Measurements from ENCODE around the gene FAM20C.
"Not testable (repeated sequence)": the region's sequence is repeated elsewhere in the genome, so short reads cannot be mapped to it uniquely, and the experiment has no call there.

The FAM20C gene

DNA sequence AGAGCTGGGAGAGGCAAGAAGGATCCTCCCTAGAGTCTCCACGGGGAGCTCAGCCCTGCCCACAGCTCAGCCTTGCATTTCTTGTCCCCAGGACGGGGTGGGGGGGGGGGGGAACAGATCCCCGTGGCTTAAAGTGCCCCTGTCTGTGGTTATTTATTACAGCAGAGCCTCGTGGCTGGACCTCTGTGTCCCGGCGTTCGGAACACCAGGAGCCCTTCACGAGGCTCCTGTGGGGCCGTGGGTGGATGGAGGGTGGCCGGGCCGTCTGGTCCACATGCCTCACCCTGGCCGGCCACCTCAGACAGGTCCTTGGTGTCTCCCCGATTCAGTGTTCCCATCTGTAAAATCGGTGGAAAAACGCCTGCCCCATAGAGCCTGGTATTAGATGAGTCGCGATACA lies 37.9 kb downstream of the FAM20C start:
- DNase-seq = no peak

DNA sequence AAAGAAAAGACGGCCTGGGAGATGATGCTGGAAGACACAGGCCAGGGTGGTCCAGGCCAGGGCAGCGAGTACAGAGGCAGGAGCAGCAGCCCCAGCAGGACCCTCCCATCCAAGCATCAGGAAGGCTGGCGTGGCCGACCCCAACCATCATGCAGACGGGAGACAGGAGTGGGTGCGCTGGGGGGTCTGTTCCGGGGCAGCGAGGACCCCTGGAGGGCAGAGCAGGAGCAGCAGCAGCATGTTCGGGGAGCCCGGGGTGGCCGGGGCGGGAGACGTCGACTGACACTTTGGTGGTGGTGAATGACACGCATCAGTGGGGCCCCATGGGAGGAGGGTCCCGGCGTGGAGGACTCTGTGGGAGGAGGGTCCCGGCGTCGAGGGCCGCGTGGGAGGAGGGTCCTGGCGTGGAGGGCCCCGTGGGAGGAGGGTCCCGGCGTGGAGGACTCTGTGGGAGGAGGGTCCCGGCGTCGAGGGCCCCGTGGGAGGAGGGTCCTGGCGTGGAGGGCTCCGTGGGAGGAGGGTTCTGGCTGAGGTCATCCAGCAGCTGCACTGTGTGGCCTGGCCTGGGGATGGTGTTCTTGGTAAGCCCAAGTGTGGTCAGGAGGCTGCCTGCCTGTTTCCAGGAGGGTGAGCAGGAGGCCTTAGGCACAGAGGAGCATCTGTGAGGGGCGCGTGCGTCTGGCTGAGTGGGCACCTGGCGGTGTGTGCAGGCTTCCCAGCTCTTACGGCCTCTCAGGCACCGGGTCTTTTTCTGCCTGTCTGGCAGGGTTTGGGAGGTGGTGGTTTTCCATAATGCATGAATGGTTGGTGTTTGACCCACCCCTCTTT lies 38.9 kb downstream of the FAM20C start:
- no peak for DNase-seq

DNA sequence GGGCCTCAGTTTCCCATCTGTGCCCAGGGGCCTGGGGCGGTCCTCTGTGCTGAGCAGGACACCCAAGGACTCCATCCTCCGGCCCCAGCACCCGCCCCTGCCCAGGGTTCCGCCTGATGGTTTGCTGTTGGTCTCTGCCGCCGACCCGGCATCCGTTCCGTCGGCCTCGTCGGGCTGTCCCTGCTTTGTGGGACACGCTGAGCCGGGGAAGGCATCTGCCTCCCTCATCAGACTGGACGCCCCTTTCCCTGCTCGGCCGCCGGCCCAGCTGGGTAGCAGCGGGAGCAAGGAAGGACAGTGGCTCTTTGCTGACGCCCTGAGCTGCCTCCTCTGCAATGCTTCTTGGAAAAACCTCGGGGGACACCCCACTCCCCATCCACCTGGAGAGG lies 39.5 kb downstream of the FAM20C start:
- DNase-seq = no peak

DNA sequence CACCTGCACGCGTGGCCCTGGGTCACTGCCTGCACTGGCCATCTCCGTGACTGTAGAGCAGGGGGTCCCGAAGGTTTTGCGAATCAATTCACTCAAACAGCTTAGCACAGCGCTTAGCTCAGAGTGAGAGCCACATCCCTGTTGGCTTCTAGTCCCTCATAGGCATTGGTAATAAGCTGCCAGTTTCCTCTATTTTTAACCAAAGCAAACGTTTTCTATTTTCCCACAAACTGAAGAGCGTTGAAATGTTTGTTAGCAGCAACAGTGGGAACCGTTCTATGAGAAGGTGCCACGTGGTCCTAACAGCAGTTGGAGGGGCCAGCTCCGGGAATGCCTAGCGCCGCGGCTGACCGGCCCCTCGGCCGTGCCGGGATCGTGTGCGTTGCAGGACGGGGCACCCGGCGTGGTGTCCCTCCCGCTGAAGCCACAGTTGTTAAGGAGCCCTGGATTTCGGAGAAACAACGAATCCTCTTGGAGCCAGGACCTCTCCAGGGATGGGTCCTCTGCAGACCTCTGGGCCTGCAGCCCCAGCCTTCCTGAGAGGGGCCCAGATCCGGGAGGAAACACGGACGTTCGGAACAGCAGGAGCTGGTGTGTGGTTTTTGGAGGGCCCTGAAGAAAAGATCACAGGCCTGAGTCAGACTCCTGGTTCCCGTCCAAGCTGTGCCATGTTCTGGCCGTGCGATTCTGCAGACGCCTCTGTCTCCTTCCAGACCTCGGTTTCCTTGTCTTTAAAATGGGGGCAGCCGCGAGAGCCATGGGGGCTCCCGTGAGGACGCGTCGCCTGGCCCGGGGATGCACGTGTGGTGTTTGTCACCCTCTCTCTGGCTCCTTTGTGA lies 40.3 kb downstream of the FAM20C start:
- no peak for DNase-seq

DNA sequence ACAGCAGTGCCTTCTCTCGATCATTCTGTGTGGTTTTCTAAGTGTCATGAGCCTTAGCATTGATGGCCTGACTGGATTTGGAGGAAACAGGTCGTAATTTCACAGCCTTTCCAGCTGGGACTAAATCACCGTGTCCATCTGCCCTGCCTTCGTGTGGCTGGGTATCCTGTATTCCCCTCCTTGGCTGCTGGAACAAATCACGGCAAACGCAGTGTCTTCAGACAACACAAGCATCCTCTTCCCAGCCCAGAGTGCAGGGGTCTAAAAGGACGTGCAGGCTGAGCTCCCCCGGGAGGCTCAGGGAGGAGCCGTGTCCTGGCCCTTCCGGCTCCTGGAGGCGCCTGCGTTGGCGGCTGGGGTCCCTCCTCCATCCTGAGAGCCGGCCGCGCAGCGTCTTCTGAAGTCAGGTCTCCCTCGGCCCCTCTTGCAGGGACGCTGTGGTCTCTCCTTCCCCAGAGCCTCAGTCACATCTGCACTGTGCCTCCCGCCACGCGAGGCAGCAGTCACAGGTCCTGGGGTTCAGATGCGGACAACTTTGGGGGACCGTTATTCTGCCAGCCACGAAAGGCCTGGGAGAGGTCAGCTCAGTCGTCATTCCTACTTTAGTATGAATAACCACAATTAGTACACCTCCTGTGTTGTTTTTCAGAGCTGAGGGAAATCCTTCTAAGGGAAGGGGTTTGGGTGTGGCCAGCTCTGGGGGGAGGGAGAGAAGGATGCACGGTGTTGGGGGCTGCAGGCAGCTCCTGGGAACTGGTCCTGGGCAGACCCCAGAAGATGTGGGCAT lies 41.1 kb downstream of the FAM20C start:
- DNase-seq = no peak

DNA sequence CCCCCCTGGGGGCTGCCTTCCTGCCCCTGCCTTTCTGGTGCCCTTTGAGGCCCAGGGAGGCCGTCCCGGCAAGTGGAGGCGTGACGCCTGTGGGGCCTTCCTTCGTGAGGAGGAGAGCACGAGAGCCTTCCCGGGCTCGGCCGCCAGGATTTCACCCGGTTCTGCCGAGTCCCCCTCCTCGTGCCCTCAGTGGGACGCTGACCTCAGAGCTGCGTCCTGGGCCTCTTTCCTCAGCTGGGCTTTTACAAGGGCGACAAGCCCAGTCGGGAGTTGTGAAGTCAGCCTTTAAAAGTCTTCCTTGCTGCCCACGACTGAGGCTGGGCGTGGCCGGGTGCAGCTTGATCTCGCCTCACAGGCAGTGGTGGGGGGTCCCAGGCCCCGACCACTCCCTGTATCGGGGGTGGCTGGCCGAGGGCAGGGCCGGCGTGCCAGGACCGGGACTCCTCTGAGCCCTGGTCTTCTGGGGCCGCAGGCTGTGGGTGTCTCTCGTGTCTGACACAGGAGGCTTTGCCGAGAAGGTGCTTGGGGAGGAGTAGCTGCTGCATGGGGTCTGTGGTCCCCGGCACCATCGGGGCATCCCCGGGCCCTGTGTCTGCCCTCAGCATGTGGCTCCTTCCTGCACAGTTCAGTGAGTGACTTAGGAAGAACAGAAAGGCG lies 41.8 kb downstream of the FAM20C start:
- no peak for DNase-seq

DNA sequence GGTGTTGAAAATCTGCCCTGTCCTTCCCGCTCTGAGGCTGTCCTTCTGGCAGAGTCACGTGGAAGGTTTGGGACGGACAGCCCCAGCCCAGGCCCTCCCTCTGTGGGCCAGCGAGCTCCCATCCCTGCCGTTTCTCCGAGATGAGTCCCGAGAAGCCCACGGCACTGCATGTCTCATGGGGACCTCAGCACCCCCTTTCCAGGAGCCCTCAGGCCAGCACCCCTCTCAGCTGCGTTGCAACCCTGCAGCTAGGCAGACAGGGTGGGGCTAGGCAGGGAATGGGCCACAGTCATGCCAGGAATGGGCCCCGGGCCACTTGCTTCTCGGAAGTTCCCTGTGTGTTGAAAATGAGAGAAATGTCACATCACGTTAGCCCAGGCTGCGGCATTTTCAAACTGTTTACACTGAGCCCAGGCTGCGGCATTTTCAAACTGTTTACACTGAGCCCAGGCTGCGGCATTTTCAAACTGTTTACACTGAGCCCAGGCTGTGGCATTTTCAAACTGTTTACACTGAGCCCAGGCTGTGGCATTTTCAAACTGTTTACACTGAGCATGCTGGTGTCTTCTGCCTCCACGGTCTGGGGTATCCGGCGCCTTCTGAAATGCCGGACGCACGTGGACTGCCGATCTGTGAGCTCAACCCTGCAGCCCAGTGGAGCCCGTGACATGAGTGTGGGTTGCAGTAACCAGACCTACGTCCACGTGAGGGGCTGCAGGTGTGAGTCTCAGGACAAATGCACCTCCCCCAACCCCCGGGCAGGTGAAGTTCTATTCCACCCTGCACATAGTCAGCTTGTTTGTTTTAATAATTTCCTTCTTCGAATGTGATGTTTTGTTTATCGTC lies 42.6 kb downstream of the FAM20C start:
- no peak for DNase-seq

DNA sequence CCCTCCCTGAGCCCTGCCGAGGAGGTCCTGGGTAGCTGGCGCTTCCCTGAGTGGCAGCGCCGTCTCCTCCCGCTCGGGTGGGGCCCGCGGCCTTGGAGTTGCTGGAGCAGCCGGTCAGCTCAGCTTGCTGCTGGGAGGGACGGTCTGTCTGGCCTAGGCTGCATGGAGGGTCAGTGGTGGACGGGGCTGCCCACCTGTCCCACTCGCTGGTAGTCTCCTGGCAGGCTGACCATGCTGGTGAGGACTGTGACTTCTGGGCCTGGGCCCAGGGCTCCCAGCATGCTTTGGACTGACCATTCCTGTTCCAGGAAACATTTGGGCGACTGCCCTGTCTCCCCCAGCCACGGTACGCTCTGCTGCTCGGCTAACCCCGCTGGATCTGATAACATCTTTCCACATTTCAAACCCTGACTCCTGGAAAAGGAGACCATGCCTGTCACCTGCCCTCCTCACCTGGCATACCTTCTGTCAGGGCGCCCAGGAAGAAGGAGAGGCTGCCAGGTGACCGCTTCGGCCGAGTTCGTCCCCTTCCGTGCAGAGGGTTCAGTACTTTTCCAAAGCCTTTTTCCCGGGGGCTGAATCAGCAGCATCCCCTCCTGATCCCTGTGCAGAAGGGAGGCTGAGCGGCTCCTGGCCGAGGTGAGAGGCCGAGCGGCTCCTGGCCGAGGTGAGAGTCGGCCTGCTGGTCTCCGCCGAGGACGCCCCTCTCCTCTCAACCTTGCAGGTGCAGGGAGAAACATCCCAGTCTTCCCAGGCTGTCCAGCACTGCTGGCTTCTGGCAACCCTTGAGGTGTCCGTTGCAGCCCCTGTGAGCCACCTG lies 43.4 kb downstream of the FAM20C start:
- no peak for DNase-seq

DNA sequence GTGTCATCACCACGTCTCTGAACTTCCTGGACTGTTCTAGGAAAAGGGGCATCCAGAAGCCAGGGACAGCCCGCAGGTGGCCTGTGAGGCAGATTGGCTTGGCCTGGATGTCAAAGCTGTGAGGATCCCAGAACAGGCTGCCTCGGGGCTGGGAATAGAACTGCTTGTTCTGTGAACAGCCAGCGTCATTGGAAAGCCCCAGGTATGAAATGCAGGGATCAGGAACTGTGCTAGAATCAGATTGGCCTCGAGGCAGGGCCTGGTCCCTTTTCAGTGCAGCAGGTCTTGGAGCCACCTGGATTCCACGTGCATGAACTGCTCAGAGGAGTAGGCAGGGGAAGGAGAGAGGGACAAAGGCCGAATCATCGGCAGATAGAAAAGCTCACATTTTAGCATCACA lies 44.6 kb downstream of the FAM20C start:
- no peak for DNase-seq

DNA sequence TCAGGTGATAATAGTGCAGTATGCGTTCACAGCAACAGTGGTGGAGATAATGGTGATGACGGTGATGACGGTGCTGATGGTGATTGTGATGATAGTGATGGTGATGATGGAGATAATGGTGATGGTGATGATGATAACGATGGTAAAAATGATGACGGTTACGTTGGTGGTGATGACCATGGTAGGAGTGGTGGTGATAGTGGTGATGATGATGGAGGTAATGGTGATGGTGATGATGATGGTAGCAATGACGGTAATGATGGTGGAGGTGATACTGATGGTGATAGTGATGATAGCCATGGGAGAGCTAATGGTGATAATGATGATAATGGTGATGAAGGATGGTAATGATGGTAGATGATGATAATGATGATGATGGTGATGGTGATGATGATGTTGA lies 45.0 kb downstream of the FAM20C start:
- no peak for DNase-seq

DNA sequence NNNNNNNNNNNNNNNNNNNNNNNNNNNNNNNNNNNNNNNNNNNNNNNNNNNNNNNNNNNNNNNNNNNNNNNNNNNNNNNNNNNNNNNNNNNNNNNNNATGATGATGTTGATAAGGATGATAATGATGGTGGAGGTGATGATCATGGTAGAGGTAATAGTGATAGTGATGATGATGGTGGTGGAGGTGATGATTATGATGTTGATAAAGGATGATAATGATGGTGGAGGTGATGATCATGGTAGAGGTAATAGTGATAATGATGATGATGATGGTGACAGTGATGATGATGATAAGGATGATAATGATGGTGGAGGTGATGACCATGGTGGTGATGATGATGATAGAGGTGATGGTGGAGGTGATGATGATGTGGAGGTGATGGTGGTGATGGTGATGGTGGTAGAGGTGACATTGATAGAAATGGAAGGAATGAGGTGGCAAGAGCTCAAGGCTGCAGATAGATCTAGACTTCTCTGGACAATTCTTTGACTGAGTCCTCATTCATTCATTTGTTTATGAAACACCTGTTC lies 47.8 kb downstream of the FAM20C start:
- DNase-seq = no peak

DNA sequence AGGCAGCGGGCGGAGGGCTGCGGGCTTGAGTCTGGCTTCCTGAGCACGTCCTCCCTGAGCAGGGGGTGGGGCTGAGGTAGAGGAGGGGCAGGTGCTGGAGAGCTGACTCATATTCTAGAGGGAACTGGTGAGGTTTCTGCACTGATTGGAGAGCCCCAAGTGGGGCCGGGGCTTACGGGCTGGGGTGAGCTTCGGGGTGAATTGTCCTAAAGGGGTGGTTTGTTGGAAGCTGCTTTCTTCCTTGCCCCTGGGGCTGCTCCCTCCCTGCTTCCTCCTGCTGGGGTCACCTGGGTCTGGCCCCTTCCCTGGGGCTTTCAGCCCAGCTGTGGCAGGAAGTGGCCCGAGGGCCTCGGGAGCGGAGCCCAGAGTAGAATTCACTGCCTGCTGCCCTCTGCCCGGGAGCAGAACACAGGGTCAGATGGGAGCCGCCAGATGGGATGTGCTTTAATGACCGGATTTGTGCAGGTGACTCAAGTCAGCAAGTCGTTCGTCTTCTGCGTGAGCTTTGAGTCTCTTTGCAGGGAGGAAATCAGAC lies 48.6 kb downstream of the FAM20C start:
- peak; percentile 21 for DNase-seq

DNA sequence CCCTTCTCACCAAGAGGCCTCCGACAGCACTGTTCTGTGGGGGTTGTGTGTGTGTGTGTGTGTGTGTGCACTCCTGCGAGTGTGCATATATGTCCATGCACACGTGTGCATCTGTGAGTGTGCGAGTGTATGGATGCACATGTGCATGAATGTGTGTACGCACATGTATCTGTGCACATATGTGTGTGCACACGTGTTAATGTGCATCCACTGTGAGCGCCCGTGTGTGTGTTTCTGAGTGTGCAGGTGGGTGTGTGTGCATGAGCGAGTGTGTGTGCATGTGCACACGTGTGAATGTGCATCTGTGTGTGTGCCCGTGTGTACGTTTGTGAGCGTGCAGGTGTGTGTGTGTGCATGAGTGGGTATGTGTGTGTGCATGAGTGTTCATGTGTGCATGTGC lies 49.1 kb downstream of the FAM20C start:
- no peak for DNase-seq

DNA sequence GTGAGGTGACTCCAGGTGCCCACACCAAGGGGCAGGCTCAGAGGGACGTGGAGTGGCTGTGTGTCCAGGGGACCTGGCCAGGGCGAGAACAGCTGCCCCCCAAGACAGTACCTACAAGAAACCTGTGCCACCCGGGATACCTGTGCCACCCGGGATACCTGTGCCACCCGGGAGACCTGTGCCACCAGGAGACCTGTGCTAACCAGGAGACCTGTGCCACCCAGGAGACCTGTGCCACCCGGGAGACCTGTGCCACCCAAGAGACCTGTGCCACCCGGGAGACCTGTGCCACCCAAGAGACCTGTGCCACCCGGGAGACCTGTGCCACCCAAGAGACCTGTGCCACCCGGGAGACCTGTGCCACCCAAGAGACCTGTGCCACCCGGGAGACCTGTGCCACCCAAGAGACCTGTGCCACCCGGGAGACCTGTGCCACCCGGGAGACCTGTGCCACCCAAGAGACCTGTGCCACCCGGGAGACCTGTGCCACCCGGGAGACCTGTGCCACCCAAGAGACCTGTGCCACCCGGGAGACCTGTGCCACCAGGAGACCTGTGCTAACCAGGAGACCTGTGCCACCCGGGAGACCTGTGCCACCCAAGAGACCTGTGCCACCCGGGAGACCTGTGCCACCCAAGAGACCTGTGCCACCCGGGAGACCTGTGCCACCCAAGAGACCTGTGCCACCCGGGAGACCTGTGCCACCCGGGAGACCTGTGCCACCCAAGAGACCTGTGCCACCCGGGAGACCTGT lies 50.6 kb downstream of the FAM20C start:
- not testable (repeated sequence) for DNase-seq

DNA sequence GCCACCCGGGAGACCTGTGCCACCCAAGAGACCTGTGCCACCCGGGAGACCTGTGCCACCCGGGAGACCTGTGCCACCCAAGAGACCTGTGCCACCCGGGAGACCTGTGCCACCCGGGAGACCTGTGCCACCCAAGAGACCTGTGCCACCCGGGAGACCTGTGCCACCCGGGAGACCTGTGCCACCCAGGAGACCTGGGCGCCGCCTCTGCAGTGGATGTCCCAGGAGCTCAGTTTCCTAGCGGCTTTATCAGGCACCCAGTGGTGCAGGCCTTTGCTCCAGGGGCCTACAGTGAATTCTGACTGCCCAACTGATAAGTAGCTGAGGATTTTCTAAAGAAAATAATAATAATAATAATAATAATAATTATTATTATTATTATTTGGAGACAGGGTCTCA lies 51.2 kb downstream of the FAM20C start:
- not testable (repeated sequence) for DNase-seq

DNA sequence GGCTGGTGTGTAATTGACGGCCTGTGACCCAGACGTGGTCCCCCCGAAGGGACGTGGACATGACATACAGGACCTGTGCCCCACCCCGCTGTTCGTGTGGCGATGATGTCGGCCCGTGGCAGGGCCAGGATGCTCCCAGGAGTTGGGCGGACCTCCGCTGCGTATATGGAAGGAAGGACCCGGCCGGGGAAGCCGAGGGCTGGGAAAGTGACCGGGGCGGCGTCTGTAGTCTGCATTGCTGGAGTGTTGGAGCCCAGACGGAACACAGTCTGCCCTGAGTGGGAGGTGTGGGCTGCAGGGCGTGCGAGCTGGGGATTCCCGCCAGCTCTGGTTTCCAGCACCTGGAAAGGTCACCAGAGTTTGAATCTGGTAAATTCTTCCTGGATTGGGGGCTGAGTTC lies 52.6 kb downstream of the FAM20C start:
- no peak for DNase-seq

DNA sequence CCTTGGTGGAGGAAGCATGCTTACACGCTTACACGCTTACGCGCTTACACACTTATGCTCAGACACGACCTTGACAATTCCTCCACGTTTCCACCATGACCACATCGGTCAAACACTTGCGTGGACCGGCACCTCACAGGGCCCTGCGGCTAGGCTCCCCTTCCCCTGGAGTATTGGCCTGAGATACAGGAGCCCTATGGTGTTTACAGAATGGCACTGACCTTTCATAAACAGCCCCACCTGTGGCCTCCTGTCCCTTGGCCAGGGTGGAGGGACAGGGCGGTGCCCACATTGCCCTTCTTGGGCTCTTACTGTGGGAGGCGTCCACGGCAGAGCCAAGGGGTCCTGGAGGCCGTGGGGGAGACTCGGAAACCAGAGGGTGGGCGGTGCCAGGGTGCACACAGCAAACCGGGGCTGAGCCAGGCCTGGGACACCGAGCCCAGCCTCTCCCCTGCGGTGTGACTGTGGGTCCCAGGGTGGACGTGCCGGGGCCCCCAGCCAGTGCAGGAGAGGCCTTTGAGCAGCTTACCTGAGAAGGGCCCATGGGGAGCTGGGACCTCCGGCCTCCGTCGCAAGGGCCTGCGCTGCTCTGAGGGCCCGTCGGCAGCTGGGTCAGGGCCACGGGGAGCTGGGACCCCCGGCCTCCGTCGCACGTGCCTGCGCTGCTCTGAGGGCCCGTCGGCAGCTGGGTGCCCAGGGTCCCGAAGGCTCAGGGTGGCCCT lies 53.4 kb downstream of the FAM20C start:
- no peak for DNase-seq

DNA sequence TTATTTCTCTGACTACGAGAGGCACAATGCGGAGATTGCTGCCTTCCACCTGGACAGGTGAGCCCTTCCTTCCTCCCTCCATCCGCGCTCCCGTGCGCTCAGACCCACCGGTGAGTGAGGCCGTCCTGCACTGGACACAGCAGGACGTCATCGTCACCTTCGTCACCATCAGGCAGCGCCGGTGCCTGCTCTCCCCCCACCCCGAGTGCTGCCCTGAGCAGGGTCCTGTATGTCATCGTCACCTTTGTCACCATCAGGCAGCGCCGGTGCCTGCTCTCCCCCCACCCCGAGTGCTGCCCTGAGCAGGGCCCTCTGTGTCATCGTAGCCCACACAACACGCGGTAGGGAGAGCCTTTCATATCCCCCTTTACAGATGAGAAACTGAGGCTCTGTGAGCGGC lies 54.1 kb downstream of the FAM20C start:
- DNase-seq = no peak

DNA sequence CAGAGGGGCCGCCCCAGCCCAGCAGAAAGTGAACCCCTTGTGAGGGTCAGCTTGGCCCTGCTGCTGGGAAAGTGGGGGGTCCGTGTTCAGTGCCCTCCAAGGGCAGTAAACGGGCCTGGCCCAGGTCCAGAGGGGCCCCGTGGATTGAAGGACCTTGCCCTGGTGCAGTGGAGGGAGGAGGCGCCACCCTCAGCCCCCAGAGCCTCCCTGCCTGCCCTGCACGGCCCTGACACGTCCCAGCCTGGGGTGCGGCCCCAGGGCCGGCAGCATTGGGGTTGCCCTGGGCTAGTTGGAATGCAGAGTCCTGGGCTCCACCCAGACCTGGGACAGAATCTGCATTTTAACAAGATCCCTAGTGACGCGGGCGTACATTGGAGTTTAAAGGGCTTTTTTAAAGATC lies 54.8 kb downstream of the FAM20C start:
- DNase-seq = no peak

All from NCI-H226 (cell line).